Retinal pigment epithelial cell (primary cell): Measurements from ENCODE around the gene MOCOS.
A peak's percentile ranks its signal among the peaks of the same experiment; 100 is the strongest.

Experiments
- DNase-seq: peaks from one replicate; pipeline ENCODE4 v3.0.0-alpha.2; 2010; ENCODE audit warnings: low read depth
- H3K4me3 ChIP-seq: 2 replicates; pipeline ENCODE4 v1.5.1; 2011; ENCODE audit warnings: mild to moderate bottlenecking, low read length, control low read depth, moderate library complexity
- CTCF ChIP-seq: conservative IDR thresholded peaks from 2 replicates; pipeline ENCODE4 v1.5.1; 2011; ENCODE audit warnings: low read depth, low read length, control low read depth, inconsistent platforms

MOCOS gene

GRCh38 chr18:36179562-36180355, 7.5 kb upstream of the MOCOS start:
- no peak for TF ChIP-seq CTCF
- no peak overlapping the region for H3K4me3 ChIP-seq
- peak; percentile 57 for DNase-seq

GRCh38 chr18:36181441-36181840, 5.9 kb upstream of the MOCOS start:
- H3K4me3 ChIP-seq = no peak overlapping the region
- no peak for DNase-seq
- TF ChIP-seq CTCF = no peak

GRCh38 chr18:36181898-36182506, 5.3 kb upstream of the MOCOS start:
- no peak for DNase-seq
- no peak for TF ChIP-seq CTCF
- H3K4me3 ChIP-seq = no peak overlapping the region

GRCh38 chr18:36183033-36183432, 4.3 kb upstream of the MOCOS start:
- no peak for DNase-seq
- TF ChIP-seq CTCF = no peak
- no peak overlapping the region for H3K4me3 ChIP-seq

- no peak for DNase-seq
- TF ChIP-seq CTCF = no peak
- H3K4me3 ChIP-seq = no peak overlapping the region
Observed at GRCh38 chr18:36183987-36184386, 3.3 kb upstream of the MOCOS start.

GRCh38 chr18:36185157-36185556, 2.1 kb upstream of the MOCOS start:
- no peak overlapping the region for H3K4me3 ChIP-seq
- no peak for DNase-seq
- no peak for TF ChIP-seq CTCF
